Measurements from ENCODE around the gene TCEANC. TPM values are rescaled to one million over a fixed set of nuclear protein-coding genes. Genes with fewer than 3 reads are reported as not detected.

Gene TCEANC
- polyA plus RNA-seq, 2 of the 4 experiments (the other 2 are of a cell fraction), result 0.81 to 2.7 TPM

GRCh38 chrX:13694359-13694758, 41.4 kb downstream of the TCEANC start (continued):
- TF ChIP-seq CTCF (IDR thresholded peaks at IDR 0.05), result no peak
- TF ChIP-seq KDM1A (IDR thresholded peaks at IDR 0.05; ENCODE audit: low read depth), result no peak

GRCh38 chrX:13694983-13695382, 42.0 kb downstream of the TCEANC start:
- WGBS (ENCODE audit: missing lambda C conversion rate), result 95% methylated on average over 8 of the region's 8 CpGs
- POLR2A ChIA-PET, result no interaction called here
- H3K9me3 ChIP-seq, result no peaks in the 10 kb centered on the region
- CTCF ChIA-PET, result interaction anchor here (1.0 kb wide), 1 partner anchor 49 kb away, joined by 4 read pairs; no protein-coding TSS in a partner anchor
- peak; percentile 23 for FAIRE-seq
- H3K27ac ChIP-seq, result no peak overlapping the region
- peaks cover 47% of the 10 kb centered on the region for H3K4me1 ChIP-seq
- ATAC-seq, result no peak
- no peak overlapping the region for H3K4me3 ChIP-seq
- DNase-seq (ENCODE audit: low read depth in 1 of 2, low spot score in 1 of 2), result no peak
- TF ChIP-seq HEYL (CRISPR knock-in tag; IDR thresholded peaks at IDR 0.05), result no peak
- TF ChIP-seq JUNB (IDR thresholded peaks at IDR 0.05), result no peak
- TF ChIP-seq JUN (IDR thresholded peaks at IDR 0.05), result no peak
- no peak for TF ChIP-seq EHF (CRISPR knock-in tag; IDR thresholded peaks at IDR 0.05)
- TF ChIP-seq ESRRA (IDR thresholded peaks at IDR 0.05; ENCODE audit: borderline replicate concordance, low read length), result no peak
- no peak for TF ChIP-seq NR3C1 (IDR thresholded peaks at IDR 0.05)
- no peak for TF ChIP-seq ELK1 (IDR thresholded peaks at IDR 0.05; ENCODE audit: low read depth, low read length)
- TF ChIP-seq RNF2 (IDR thresholded peaks at IDR 0.05; ENCODE audit: borderline replicate concordance, low read depth), result no peak
- no peak for TF ChIP-seq NPAS2 (CRISPR knock-in tag; IDR thresholded peaks at IDR 0.05; ENCODE audit: borderline replicate concordance)
- TF ChIP-seq USF2 (IDR thresholded peaks at IDR 0.05), result no peak
- TF ChIP-seq ZSCAN20 (CRISPR knock-in tag; IDR thresholded peaks at IDR 0.05), result no peak
- no peak for TF ChIP-seq REST (IDR thresholded peaks at IDR 0.05)
- no peak for TF ChIP-seq ZFP36 (IDR thresholded peaks at IDR 0.05; ENCODE audit: borderline replicate concordance, partially characterized antibody)
- no peak for TF ChIP-seq RAD21 (conservative IDR thresholded peaks at IDR 0.05 in 1 of 2, IDR thresholded peaks at IDR 0.05 in 1 of 2)
- TF ChIP-seq HOXB5 (CRISPR knock-in tag; IDR thresholded peaks at IDR 0.05), result no peak
- TF ChIP-seq HDAC2 (IDR thresholded peaks at IDR 0.05), result no peak
- TF ChIP-seq NFE2L2 (conservative IDR thresholded peaks at IDR 0.05; ENCODE audit: low read length), result no peak
- no peak for TF ChIP-seq E2F6 (IDR thresholded peaks at IDR 0.05; ENCODE audit: borderline replicate concordance, low read depth)
- no peak for TF ChIP-seq MYC (IDR thresholded peaks at IDR 0.05; ENCODE audit: borderline replicate concordance, low read length)
- no peak for TF ChIP-seq TFCP2L1 (CRISPR knock-in tag; IDR thresholded peaks at IDR 0.05)
- H3K4me2 ChIP-seq, result no peak overlapping the region

Data from A549 (cell line).